GM12878 (cell line): Measurements from ENCODE around the gene ADGRL2. TPM values are rescaled to one million over a fixed set of nuclear protein-coding genes. Genes with fewer than 3 reads are reported as not detected.

Experiments used
- ATAC-seq: fragments of 200-7000 bp; cut with Tn5 transposase; 3 replicates; pipeline ENCODE4 v1.9.1; 2020; ENCODE audit warnings: mild to moderate bottlenecking, moderate library complexity
- BruUV-seq: library from RNA; stranded (reverse); fragments of 400-500 nt; replicated peaks from 2 replicates; lab custom pipeline; 2021; lab: Mats Ljungman, UMichigan
- CTCF ChIA-PET: fragments of 300-600 bp; sonication (Branson Sonifier 250); formaldehyde crosslinking; extraction: SDS; loops from one replicate; lab custom pipeline; 2021; ENCODE audit warnings: inconsistent platforms; lab: Yijun Ruan, JAX
- POLR2A ChIA-PET: fragments of 350-600 bp; formaldehyde crosslinking; extraction: SDS; loops from one replicate; lab custom pipeline; 2021; ENCODE audit warnings: inconsistent platforms; lab: Charles Lee
- RAD21 ChIA-PET: fragments of 300-600 bp; sonication (Branson Sonifier 250); formaldehyde crosslinking; loops from one replicate; lab custom pipeline; 2023; ENCODE audit warnings: antibody characterized with exemption; ENCODE audit not compliant: unreplicated experiment; lab: Charles Lee
- SMC1A ChIA-PET: fragments of 300-600 bp; sonication (Branson Sonifier 250); formaldehyde crosslinking; loops from one replicate; lab custom pipeline; 2023; ENCODE audit not compliant: unreplicated experiment, uncharacterized antibody; lab: Charles Lee
- DNase-seq: peaks from one replicate; pipeline ENCODE4 v3.0.0-alpha.2; 2011; ENCODE audit warnings: low read depth, low spot score
- FAIRE-seq: peaks from 3 replicates; lab custom pipeline; 2011; peaks lifted over from hg19 to GRCh38; lab: Jason Lieb, UNC
- H2AFZ ChIP-seq: 2 replicates; pipeline ENCODE4 v1.6.0; 2011; ENCODE audit warnings: low read depth, low read length, control low read depth; ENCODE audit not compliant: control insufficient read depth
- H3K27ac ChIP-seq: 2 replicates; pipeline ENCODE4 v1.5.1; 2011; ENCODE audit warnings: control low read depth; ENCODE audit not compliant: control insufficient read depth, insufficient read depth
- H3K27me3 ChIP-seq, 2 experiments: replicated peaks in 1 of 2; 2 replicates each; pipeline versions ENCODE4 v1.6.0 to v1.6.1; 2011; ENCODE audit warnings: low read length in 1 of 2; ENCODE audit not compliant: control insufficient read depth in 2 of 2, insufficient read depth in 2 of 2
- H3K36me3 ChIP-seq, 2 experiments: 2 replicates each; pipeline ENCODE4 v1.5.1; 2011; ENCODE audit warnings: low read length in 1 of 2; ENCODE audit not compliant: control insufficient read depth in 2 of 2, insufficient read depth in 2 of 2
- H3K4me1 ChIP-seq: 2 replicates; pipeline ENCODE4 v1.6.1; 2011; ENCODE audit warnings: mild to moderate bottlenecking, low read length, moderate library complexity, mixed read lengths; ENCODE audit not compliant: control insufficient read depth, insufficient read depth
- H3K4me2 ChIP-seq: 2 replicates; pipeline ENCODE4 v1.6.0; 2011; ENCODE audit warnings: control low read depth; ENCODE audit not compliant: control insufficient read depth, insufficient read depth
- H3K4me3 ChIP-seq: fragments of 200-600 bp; sonication (generic); 2 replicates; pipeline ENCODE4 v1.5.1; 2016
- H3K79me2 ChIP-seq: 2 replicates; pipeline ENCODE4 v1.6.0; 2011; ENCODE audit warnings: low read length; ENCODE audit not compliant: control insufficient read depth, insufficient read depth
- H3K9ac ChIP-seq: 2 replicates; pipeline ENCODE4 v1.8.0; 2011; ENCODE audit warnings: low read length, control low read depth, mixed read lengths; ENCODE audit not compliant: control insufficient read depth, insufficient read depth
- H3K9me3 ChIP-seq: replicated peaks from 3 replicates; pipeline ENCODE4 v1.5.1; 2011; ENCODE audit warnings: mild to moderate bottlenecking, low read length; ENCODE audit not compliant: control insufficient read depth, insufficient read depth
- H4K20me1 ChIP-seq: 2 replicates; pipeline ENCODE4 v1.6.0; 2011; ENCODE audit not compliant: control insufficient read depth, insufficient read depth
- CEBPB ChIP-seq, 2 experiments: fragments of 150-350 bp in 1 of 2; IDR thresholded peaks; 2 replicates each; pipeline ENCODE4 v1.6.1; 2012 to 2014; ENCODE audit warnings: low read depth in 2 of 2, low read length in 2 of 2, borderline replicate concordance in 1 of 2, inconsistent platforms in 1 of 2
- FOXK2 ChIP-seq: fragments of 450-650 bp; IDR thresholded peaks from 2 replicates; pipeline ENCODE4 v1.6.1; 2017; ENCODE audit warnings: mild to moderate bottlenecking, moderate library complexity
- SMARCA5 ChIP-seq: fragments of 450-650 bp; IDR thresholded peaks from 2 replicates; pipeline ENCODE4 v1.6.1; 2017; ENCODE audit warnings: mild to moderate bottlenecking
- SP1 ChIP-seq: IDR thresholded peaks from one replicate; pipeline ENCODE4 v1.6.1; 2011; ENCODE audit warnings: low read depth, low read length
- YY1 ChIP-seq: IDR thresholded peaks from 2 replicates; pipeline ENCODE4 v1.6.1; 2011; ENCODE audit warnings: low read depth, mild to moderate bottlenecking, low read length
- ZBED1 ChIP-seq: IDR thresholded peaks from 2 replicates; pipeline ENCODE4 v1.6.1; 2016; ENCODE audit warnings: borderline replicate concordance
- ZBTB11 ChIP-seq: fragments of 450-650 bp; formaldehyde crosslinking; IDR thresholded peaks from 2 replicates; pipeline ENCODE4 v1.5.0; 2022; ENCODE audit warnings: mild to moderate bottlenecking, missing genetic modification characterization
- WGBS: methylation state at CpG from one replicate; pipeline ENCODE4 v1.1.6; 2016; ENCODE audit warnings: low lambda C conversion rate; ENCODE audit not compliant: insufficient replicate concordance, insufficient coverage; ENCODE audit errors: missing lambda C conversion rate; 5-methylcytosine and 5-hydroxymethylcytosine counted together
- in situ Hi-C: fragments of 300-500 bp; cut with MboI; formaldehyde crosslinking; loops from 9 replicates; pipeline ENCODE4 v1.14.3; 2018; ENCODE audit warnings: mixed read lengths
- intact Hi-C: fragments of 100-400 bp; cut with micrococcal nuclease; formaldehyde crosslinking; loops from one replicate; pipeline ENCODE4 v1.14.2; 2022; ENCODE audit not compliant: unreplicated experiment
- polyA plus RNA-seq, 11 experiments: library from polyadenylated mRNA; depleted of rRNA in 4 of 11; unstranded in 6 of 11; stranded (reverse) in 5 of 11; fragments of >200 nt; fragmentation: Nextera tagmentation in 4 of 11; fragmentation: Illumina TruSeq in 1 of 11; extraction: Ambion mirVana in 4 of 11; extraction: Trizol in 1 of 11; gene quantifications; 1 replicate in 1 of 11; 2 replicates in 10 of 11; pipeline versions ENCODE4 v1.2.1 to v1.2.3, GENCODE V29; 2011 to 2016; ENCODE audit warnings: inconsistent platforms in 2 of 11, missing spikeins in 2 of 11, low read depth in 1 of 11
- total RNA-seq, 4 experiments: library from RNA; depleted of rRNA in 3 of 4; stranded (reverse); fragments of >200 nt in 3 of 4; fragmentation: Illumina TruSeq in 1 of 4; extraction: Trizol in 1 of 4; gene quantifications; 2 replicates each; pipeline versions ENCODE4 v1.2.1 to v1.2.3, GENCODE V29; 2013 to 2021
- TF ChIP-seq, protein P1 (sequence below): fragments of 150-350 bp; IDR thresholded peaks from 2 replicates; pipeline ENCODE4 v1.6.1; 2014; ENCODE audit warnings: mild to moderate bottlenecking, low read depth, low read length
- TF ChIP-seq, protein P2 (sequence below): IDR thresholded peaks from 2 replicates; pipeline ENCODE4 v1.6.1; 2012; ENCODE audit warnings: low read depth, low read length, improper control_type of control experiment

ADGRL2 gene
- total and polyA plus RNA-seq, 10 of the 15 experiments (the other 5 are each of a cell fraction or from before 2014, with no cell fraction given) = 0.03 to 13.6 (median 0.21) TPM

DNA sequence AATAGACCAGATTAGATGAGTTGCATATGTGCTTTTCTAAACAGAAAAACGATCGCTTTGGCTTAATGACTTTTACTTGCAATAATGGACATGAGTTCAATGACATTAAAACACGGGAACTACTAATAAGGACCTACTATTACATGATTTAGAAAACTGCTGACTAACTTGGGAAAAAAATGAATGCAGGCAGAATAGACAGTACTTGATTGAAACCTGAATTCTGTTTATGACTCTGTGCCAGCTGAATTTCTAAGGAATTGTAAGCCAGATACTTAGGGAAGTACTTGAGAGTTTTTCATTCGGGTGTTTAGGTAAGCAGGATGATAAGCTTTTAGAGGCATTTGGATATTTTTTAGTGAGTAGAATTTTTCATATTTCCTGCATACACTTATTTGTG lies 12.0 kb downstream of the ADGRL2 start:
- H3K4me1 ChIP-seq = no peaks in the 10 kb centered on the region
- H3K36me3 ChIP-seq = no peaks in the 10 kb centered on the region
- no peak overlapping the region for H3K4me2 ChIP-seq
- ChIA-PET POLR2A (no interaction called here), SMC1A (interaction anchor here (0.7 to 2.1 kb wide), 6 partner anchors 44 to 792 kb away, joined by 3 to 8 read pairs (median 3); no protein-coding TSS in a partner anchor), CTCF (interaction anchor here (1.0 to 2.2 kb wide), 5 partner anchors 13 to 700 kb away, joined by 3 to 9 read pairs (median 3); no protein-coding TSS in a partner anchor), RAD21 (interaction anchor here (0.6 to 2.1 kb wide), 2 partner anchors 262 to 447 kb away, joined by 3 to 8 read pairs; no protein-coding TSS in a partner anchor)
- BruUV-seq = no TSS peak
- no peaks in the 10 kb centered on the region for H3K79me2 ChIP-seq
- FAIRE-seq = no peak
- no peak for ATAC-seq
- no peak overlapping the region for H2AFZ ChIP-seq
- no peak overlapping the region for H3K27ac ChIP-seq
- in situ Hi-C loops (no loop called here), intact Hi-C loops (no loop called here)
- H3K27me3 ChIP-seq = no peaks in the 10 kb centered on the region
- no peak overlapping the region for H3K9ac ChIP-seq
- H4K20me1 ChIP-seq = no peaks in the 10 kb centered on the region
- WGBS = 49% methylated on average over 4 of the region's 4 CpGs
- H3K9me3 ChIP-seq = no peaks in the 10 kb centered on the region
- TF ChIP-seq SP1 = no peak
- TF ChIP-seq, protein P1, sequence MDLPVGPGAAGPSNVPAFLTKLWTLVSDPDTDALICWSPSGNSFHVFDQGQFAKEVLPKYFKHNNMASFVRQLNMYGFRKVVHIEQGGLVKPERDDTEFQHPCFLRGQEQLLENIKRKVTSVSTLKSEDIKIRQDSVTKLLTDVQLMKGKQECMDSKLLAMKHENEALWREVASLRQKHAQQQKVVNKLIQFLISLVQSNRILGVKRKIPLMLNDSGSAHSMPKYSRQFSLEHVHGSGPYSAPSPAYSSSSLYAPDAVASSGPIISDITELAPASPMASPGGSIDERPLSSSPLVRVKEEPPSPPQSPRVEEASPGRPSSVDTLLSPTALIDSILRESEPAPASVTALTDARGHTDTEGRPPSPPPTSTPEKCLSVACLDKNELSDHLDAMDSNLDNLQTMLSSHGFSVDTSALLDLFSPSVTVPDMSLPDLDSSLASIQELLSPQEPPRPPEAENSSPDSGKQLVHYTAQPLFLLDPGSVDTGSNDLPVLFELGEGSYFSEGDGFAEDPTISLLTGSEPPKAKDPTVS = no peak
- no peak for TF ChIP-seq YY1
- no peak for TF ChIP-seq CEBPB (IDR thresholded peaks at IDR 0.05; ENCODE audit: borderline replicate concordance in 1 of 2, low read depth in 2 of 2, low read length in 2 of 2)
- TF ChIP-seq ZBED1 = no peak
- TF ChIP-seq SMARCA5 = no peak
- TF ChIP-seq, protein P2, sequence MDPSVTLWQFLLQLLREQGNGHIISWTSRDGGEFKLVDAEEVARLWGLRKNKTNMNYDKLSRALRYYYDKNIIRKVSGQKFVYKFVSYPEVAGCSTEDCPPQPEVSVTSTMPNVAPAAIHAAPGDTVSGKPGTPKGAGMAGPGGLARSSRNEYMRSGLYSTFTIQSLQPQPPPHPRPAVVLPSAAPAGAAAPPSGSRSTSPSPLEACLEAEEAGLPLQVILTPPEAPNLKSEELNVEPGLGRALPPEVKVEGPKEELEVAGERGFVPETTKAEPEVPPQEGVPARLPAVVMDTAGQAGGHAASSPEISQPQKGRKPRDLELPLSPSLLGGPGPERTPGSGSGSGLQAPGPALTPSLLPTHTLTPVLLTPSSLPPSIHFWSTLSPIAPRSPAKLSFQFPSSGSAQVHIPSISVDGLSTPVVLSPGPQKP = no peak
- no peak for TF ChIP-seq FOXK2
- no peak for TF ChIP-seq ZBTB11 (CRISPR knock-in tag)
- H3K4me3 ChIP-seq = no peak overlapping the region
- DNase-seq = no peak
